KMS-11 (cell line): ENCODE data around the gene ALKBH3.

Source experiments
- H2AFZ ChIP-seq: fragments of 200-600 bp; sonication (generic); 2 replicates; pipeline ENCODE4 v1.6.1; 2016; ENCODE audit warnings: antibody characterized with exemption, mixed run types, low read depth
- H3K27ac ChIP-seq: fragments of 200-600 bp; sonication (generic); 2 replicates; pipeline ENCODE4 v1.6.1; 2016; ENCODE audit warnings: mild to moderate bottlenecking, mixed run types
- H3K27me3 ChIP-seq: fragments of 200-600 bp; sonication (generic); 2 replicates; pipeline ENCODE4 v1.6.1; 2017; ENCODE audit warnings: mild to moderate bottlenecking, low read depth, mixed run types, moderate library complexity; ENCODE audit not compliant: insufficient read depth
- H3K36me3 ChIP-seq: fragments of 200-600 bp; sonication (generic); 2 replicates; pipeline ENCODE4 v1.6.1; 2017; ENCODE audit warnings: mild to moderate bottlenecking, mixed run types; ENCODE audit not compliant: insufficient read depth
- H3K4me1 ChIP-seq: fragments of 200-600 bp; sonication (generic); 2 replicates; pipeline ENCODE4 v1.6.1; 2016; ENCODE audit warnings: mild to moderate bottlenecking, low read depth, mixed run types; ENCODE audit not compliant: poor library complexity, severe bottlenecking
- H3K4me2 ChIP-seq: fragments of 200-600 bp; sonication (generic); 2 replicates; pipeline ENCODE4 v1.7.0; 2016; ENCODE audit warnings: mild to moderate bottlenecking, mixed run types
- H3K4me3 ChIP-seq: fragments of 200-600 bp; sonication (generic); IDR thresholded peaks from 2 replicates; pipeline ENCODE4 v1.6.1; 2017; ENCODE audit warnings: low read depth, low read length, mixed read lengths; ENCODE audit not compliant: insufficient read depth
- H3K79me2 ChIP-seq: fragments of 200-600 bp; sonication (generic); 2 replicates; pipeline ENCODE4 v1.6.1; 2016; ENCODE audit warnings: low read depth, mixed run types; ENCODE audit not compliant: insufficient read depth
- H3K9ac ChIP-seq: fragments of 200-600 bp; sonication (generic); 2 replicates; pipeline ENCODE4 v1.6.1; 2016; ENCODE audit warnings: mild to moderate bottlenecking, mixed run types
- H4K20me1 ChIP-seq: fragments of 200-600 bp; sonication (generic); 2 replicates; pipeline ENCODE4 v1.6.1; 2016; ENCODE audit warnings: mild to moderate bottlenecking, mixed run types; ENCODE audit not compliant: insufficient read depth
- TF ChIP-seq, protein P1 (sequence below): fragments of 200-600 bp; sonication (generic); conservative IDR thresholded peaks from 2 replicates; pipeline ENCODE4 v1.6.1; 2017; ENCODE audit warnings: low read depth, mild to moderate bottlenecking, antibody characterized with exemption, low read length, moderate library complexity, mixed read lengths

Gene ALKBH3

DNA sequence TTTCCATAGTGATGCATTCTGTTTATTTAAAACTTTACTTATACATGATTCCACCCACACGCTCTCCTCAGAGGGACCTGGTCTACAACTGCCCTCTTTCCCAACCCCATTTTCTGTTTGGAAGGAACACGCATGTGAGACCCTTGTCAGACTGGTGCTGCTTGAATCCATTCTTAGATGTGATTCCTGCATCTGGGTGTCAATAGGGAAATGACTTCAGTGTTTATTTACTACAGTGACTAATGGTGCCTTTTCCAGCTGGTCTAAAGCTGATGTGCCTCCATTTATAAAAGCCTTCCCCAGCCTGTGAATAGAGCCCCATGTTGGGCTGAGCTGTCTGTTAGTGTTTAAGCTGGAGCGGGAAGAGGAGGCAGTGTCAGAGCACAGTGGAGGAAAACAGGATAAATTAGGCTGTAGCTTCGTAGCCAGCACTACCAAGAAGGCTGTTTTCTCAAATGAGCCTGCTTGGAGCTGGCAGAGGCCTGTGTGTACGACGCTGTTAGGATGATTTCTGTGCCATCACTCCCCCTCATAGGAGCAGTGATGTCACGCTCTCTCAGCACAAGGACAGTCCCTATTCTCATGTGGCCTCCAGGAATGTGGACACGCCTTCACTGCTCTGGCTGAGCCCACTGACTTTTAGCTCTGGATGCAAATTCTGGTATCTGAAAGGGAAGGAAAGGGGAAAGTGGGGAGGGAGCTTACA is 42.9 kb downstream of the ALKBH3 start:
- Histone ChIP-seq H3K79me2 (no peaks in the 10 kb centered on the region), H3K4me2 (no peak overlapping the region), H3K4me1 (peaks cover 64% of the 10 kb centered on the region), H3K4me3 (no peak overlapping the region), H3K27ac (peak overlapping the region; percentile 82; the same call in 1 of the 2 replicates), H4K20me1 (no peaks in the 10 kb centered on the region), H2AFZ (no peak overlapping the region), H3K9ac (no peak overlapping the region), H3K36me3 (no peaks in the 10 kb centered on the region), H3K27me3 (no peaks in the 10 kb centered on the region)
- TF ChIP-seq, protein P1, sequence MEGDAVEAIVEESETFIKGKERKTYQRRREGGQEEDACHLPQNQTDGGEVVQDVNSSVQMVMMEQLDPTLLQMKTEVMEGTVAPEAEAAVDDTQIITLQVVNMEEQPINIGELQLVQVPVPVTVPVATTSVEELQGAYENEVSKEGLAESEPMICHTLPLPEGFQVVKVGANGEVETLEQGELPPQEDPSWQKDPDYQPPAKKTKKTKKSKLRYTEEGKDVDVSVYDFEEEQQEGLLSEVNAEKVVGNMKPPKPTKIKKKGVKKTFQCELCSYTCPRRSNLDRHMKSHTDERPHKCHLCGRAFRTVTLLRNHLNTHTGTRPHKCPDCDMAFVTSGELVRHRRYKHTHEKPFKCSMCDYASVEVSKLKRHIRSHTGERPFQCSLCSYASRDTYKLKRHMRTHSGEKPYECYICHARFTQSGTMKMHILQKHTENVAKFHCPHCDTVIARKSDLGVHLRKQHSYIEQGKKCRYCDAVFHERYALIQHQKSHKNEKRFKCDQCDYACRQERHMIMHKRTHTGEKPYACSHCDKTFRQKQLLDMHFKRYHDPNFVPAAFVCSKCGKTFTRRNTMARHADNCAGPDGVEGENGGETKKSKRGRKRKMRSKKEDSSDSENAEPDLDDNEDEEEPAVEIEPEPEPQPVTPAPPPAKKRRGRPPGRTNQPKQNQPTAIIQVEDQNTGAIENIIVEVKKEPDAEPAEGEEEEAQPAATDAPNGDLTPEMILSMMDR = no peak

DNA sequence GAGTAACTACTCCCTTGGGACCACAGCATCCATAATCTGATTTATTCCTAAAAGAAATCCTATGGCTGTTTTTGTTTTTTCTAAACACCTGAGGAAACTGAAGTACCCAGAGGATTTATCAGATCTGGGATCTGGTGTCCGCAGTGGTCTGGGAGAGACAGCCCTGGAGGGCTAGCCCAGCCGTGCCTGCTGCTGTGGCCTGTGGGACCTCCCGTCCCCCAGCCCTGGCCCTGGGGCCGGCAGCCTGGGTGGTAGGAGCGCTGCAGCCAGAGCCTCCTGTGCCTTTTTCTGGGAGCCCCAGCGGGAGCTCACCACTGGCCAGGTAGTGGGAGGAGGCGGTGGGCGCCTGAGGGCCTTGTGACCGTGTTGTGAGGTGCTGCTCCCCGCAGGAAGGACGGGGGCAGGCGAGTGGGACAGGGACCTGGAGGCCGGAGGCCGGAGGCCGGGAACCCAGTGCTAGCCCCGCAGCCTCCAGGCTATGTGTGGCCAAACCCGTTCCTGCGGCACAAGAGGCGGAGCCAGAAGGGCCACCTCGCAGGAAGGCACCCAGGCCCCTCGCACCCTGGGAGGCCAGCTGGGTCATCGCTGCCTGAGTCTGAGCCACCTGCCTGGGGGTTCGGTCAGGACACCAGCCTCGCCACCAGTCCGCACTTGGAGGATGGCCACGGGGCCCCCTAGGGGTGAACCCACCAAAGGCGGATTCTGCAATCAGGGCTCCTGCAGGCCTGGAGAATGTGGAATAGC is 43.7 kb downstream of the ALKBH3 start:
- TF ChIP-seq, protein P1 = no peak
- peak overlapping the region; percentile 18; the same call in 1 of the 2 replicates for H3K27ac ChIP-seq
- H3K9ac ChIP-seq = no peak overlapping the region
- H3K4me1 ChIP-seq = peaks cover 57% of the 10 kb centered on the region
- no peak overlapping the region for H3K4me3 ChIP-seq
- H3K36me3 ChIP-seq = no peaks in the 10 kb centered on the region
- H3K79me2 ChIP-seq = no peaks in the 10 kb centered on the region
- H4K20me1 ChIP-seq = no peaks in the 10 kb centered on the region
- no peak overlapping the region for H2AFZ ChIP-seq
- no peak overlapping the region for H3K4me2 ChIP-seq
- H3K27me3 ChIP-seq = no peaks in the 10 kb centered on the region

DNA sequence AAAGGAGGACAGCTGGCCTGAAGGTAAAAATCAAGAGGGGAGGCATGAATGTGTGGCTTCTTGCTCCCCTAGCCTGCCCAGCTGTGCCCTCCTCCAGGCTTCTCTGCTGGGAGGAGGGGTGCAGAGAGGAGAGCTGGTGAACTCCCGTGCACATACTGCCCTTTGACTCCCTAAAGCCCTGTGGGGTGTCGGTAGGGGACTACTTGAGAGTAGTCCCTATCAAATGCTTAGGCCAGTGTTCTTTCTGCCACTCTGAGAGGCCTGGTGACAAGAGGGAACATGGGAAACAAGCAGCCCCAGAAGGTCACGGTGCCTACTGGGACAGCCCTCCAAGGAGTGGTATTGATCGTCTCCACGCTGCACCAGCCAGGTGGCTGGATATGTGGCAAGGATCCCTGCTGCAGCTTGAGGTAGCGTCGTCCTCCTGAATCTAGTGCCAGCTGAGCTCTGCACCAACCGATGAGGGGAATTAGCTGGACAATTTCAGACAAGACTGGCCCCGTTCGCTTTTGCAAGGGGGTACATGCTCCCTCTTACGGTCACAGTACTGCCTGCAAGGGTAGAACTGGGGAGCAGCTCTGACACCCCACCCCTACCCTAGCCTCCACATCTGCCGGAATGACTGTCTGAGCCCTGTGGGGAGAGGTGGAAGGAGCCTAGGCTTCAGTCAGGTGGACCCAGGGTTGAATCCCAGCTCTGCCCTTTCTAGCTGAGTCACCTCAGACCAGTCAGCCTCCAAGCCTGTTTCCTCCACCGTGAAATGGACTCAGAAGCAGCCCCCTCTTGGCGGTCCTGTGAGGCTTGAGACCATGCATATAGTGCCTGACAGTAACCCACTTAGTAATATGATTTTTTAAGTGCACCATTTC is 44.7 kb downstream of the ALKBH3 start:
- Histone ChIP-seq H2AFZ (no peak overlapping the region), H4K20me1 (no peaks in the 10 kb centered on the region), H3K4me1 (peaks cover 54% of the 10 kb centered on the region), H3K9ac (no peak overlapping the region), H3K4me2 (no peak overlapping the region), H3K4me3 (no peak overlapping the region), H3K27ac (no peak overlapping the region), H3K36me3 (no peaks in the 10 kb centered on the region), H3K27me3 (no peaks in the 10 kb centered on the region), H3K79me2 (no peaks in the 10 kb centered on the region)
- TF ChIP-seq, protein P1 = no peak

DNA sequence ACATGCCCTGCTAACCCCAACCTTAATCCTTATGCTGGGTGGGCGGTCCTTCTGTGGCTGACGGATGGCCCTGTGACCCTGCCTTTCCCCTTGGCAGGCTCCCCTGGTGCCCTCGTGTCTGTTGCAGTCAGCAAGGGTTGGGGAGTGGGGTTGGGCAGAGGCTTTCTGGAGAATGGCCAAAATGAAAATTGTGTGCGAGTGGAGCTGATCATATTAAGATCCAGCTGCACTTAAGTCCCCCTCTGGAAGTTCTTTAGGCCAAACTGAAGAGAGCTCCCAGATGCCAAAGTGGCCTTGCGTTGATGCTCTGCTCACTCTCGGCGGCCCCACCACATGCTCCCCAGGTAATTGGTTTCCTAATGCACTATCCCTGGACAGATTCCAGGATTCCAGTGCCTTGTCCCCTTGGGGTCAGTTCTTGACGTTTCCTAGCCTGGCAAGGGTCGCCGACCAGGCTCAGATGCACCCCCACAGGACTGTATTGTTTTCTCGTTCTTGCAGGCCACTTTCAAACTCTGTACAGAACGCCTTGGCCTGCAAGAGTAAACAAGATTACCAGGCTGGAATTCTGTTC is 45.4 kb downstream of the ALKBH3 start:
- H3K4me1 ChIP-seq = peaks cover 54% of the 10 kb centered on the region
- no peak overlapping the region for H3K4me3 ChIP-seq
- H3K9ac ChIP-seq = no peak overlapping the region

More for the DNA sequence above, 45.4 kb downstream of the ALKBH3 start:
- H4K20me1 ChIP-seq = no peaks in the 10 kb centered on the region
- TF ChIP-seq, protein P1 = no peak
- H2AFZ ChIP-seq = no peak overlapping the region
- H3K36me3 ChIP-seq = no peaks in the 10 kb centered on the region
- H3K27ac ChIP-seq = no peak overlapping the region
- H3K4me2 ChIP-seq = no peak overlapping the region
- H3K79me2 ChIP-seq = no peaks in the 10 kb centered on the region
- no peaks in the 10 kb centered on the region for H3K27me3 ChIP-seq
